BLaER1 (cell line): ENCODE results near the gene CRYBG1.

Experiments
- H3K27ac ChIP-seq: shearing (Covaris generic); formaldehyde crosslinking; 2 replicates; pipeline ENCODE4 v1.8.1; 2022
- H3K27me3 ChIP-seq: shearing (Covaris generic); formaldehyde crosslinking; 2 replicates; pipeline ENCODE4 v1.8.1; 2022
- H3K36me3 ChIP-seq: shearing (Covaris generic); formaldehyde crosslinking; 2 replicates; pipeline ENCODE4 v1.8.1; 2022
- H3K4me1 ChIP-seq: shearing (Covaris generic); formaldehyde crosslinking; 2 replicates; pipeline ENCODE4 v1.8.1; 2022
- H3K4me2 ChIP-seq: shearing (Covaris generic); formaldehyde crosslinking; 2 replicates; pipeline ENCODE4 v1.8.1; 2022
- H3K4me3 ChIP-seq: shearing (Covaris generic); formaldehyde crosslinking; 2 replicates; pipeline ENCODE4 v1.8.1; 2022
- H3K9ac ChIP-seq: shearing (Covaris generic); formaldehyde crosslinking; 2 replicates; pipeline ENCODE4 v1.8.1; 2022
- H3K9me3 ChIP-seq: shearing (Covaris generic); formaldehyde crosslinking; 2 replicates; pipeline ENCODE4 v1.8.1; 2022
- H4K20me1 ChIP-seq: shearing (Covaris generic); formaldehyde crosslinking; 2 replicates; pipeline ENCODE4 v1.8.1; 2022
- Cebpa-rat ChIP-seq: shearing (Covaris generic); IDR thresholded peaks from 2 replicates; pipeline ENCODE4 v1.8.1; 2022

Gene CRYBG1

GRCh38 chr6:106339334-106340029, 21.0 kb upstream of the CRYBG1 start:
- H3K9me3 ChIP-seq = no peaks in the 10 kb centered on the region
- H3K27me3 ChIP-seq = peaks cover 16% of the 10 kb centered on the region
- no peak for TF ChIP-seq Cebpa-rat
- H3K4me1 ChIP-seq = no peaks in the 10 kb centered on the region
- no peak overlapping the region for H3K9ac ChIP-seq
- H3K4me2 ChIP-seq = peak overlapping the region; percentile 27; the same call in 1 of the 2 replicates
- no peak overlapping the region for H3K27ac ChIP-seq
- no peaks in the 10 kb centered on the region for H3K36me3 ChIP-seq
- no peaks in the 10 kb centered on the region for H4K20me1 ChIP-seq
- no peak overlapping the region for H3K4me3 ChIP-seq

GRCh38 chr6:106347219-106347618, 13.3 kb upstream of the CRYBG1 start:
- Histone ChIP-seq H4K20me1 (no peaks in the 10 kb centered on the region), H3K4me1 (no peaks in the 10 kb centered on the region), H3K36me3 (no peaks in the 10 kb centered on the region), H3K27me3 (no peaks in the 10 kb centered on the region), H3K9me3 (no peaks in the 10 kb centered on the region), H3K4me2 (no peak overlapping the region), H3K27ac (no peak overlapping the region), H3K9ac (no peak overlapping the region), H3K4me3 (no peak overlapping the region)
- no peak for TF ChIP-seq Cebpa-rat

GRCh38 chr6:106356378-106356777, 4.1 kb upstream of the CRYBG1 start:
- no peak for TF ChIP-seq Cebpa-rat
- Histone ChIP-seq H3K9ac (no peak overlapping the region), H4K20me1 (no peaks in the 10 kb centered on the region), H3K36me3 (no peaks in the 10 kb centered on the region), H3K4me2 (no peak overlapping the region), H3K27ac (no peak overlapping the region), H3K9me3 (peaks cover 23% of the 10 kb centered on the region), H3K4me1 (no peaks in the 10 kb centered on the region), H3K27me3 (no peaks in the 10 kb centered on the region), H3K4me3 (no peak overlapping the region)

- TF ChIP-seq Cebpa-rat = no peak
- H3K27ac ChIP-seq = no peak overlapping the region
- no peak overlapping the region for H3K4me2 ChIP-seq
- no peaks in the 10 kb centered on the region for H3K36me3 ChIP-seq
- H3K9ac ChIP-seq = no peak overlapping the region
- peaks cover 15% of the 10 kb centered on the region for H3K9me3 ChIP-seq
- no peaks in the 10 kb centered on the region for H3K27me3 ChIP-seq
- H4K20me1 ChIP-seq = no peaks in the 10 kb centered on the region
- H3K4me3 ChIP-seq = no peak overlapping the region
- H3K4me1 ChIP-seq = no peaks in the 10 kb centered on the region
Observed at GRCh38 chr6:106359959-106360409, 533 bp upstream of the CRYBG1 start.

- H3K36me3 ChIP-seq = no peaks in the 10 kb centered on the region
- H3K27me3 ChIP-seq = no peaks in the 10 kb centered on the region
- H3K4me2 ChIP-seq = no peak overlapping the region
- no peaks in the 10 kb centered on the region for H3K4me1 ChIP-seq
- no peak overlapping the region for H3K27ac ChIP-seq
- no peak for TF ChIP-seq Cebpa-rat
- no peak overlapping the region for H3K4me3 ChIP-seq
- no peak overlapping the region for H3K9ac ChIP-seq
- H3K9me3 ChIP-seq = peaks cover 15% of the 10 kb centered on the region
- H4K20me1 ChIP-seq = no peaks in the 10 kb centered on the region
Observed at GRCh38 chr6:106360989-106361430, 493 bp downstream of the CRYBG1 start.

GRCh38 chr6:106363401-106364138, 3.1 kb downstream of the CRYBG1 start:
- no peaks in the 10 kb centered on the region for H3K27me3 ChIP-seq
- H3K4me2 ChIP-seq = no peak overlapping the region
- H4K20me1 ChIP-seq = no peaks in the 10 kb centered on the region
- no peak for TF ChIP-seq Cebpa-rat
- no peak overlapping the region for H3K27ac ChIP-seq
- H3K9me3 ChIP-seq = peaks cover 15% of the 10 kb centered on the region
- H3K4me3 ChIP-seq = no peak overlapping the region
- no peaks in the 10 kb centered on the region for H3K4me1 ChIP-seq
- no peak overlapping the region for H3K9ac ChIP-seq
- H3K36me3 ChIP-seq = no peaks in the 10 kb centered on the region

GRCh38 chr6:106369739-106370138, 9.2 kb downstream of the CRYBG1 start:
- H3K4me1 ChIP-seq = no peaks in the 10 kb centered on the region
- H3K4me3 ChIP-seq = no peak overlapping the region
- no peak overlapping the region for H3K4me2 ChIP-seq
- H4K20me1 ChIP-seq = no peaks in the 10 kb centered on the region
- H3K27ac ChIP-seq = no peak overlapping the region
- no peaks in the 10 kb centered on the region for H3K9me3 ChIP-seq
- TF ChIP-seq Cebpa-rat = no peak
- no peak overlapping the region for H3K9ac ChIP-seq
- H3K27me3 ChIP-seq = no peaks in the 10 kb centered on the region
- H3K36me3 ChIP-seq = no peaks in the 10 kb centered on the region

- Histone ChIP-seq H4K20me1 (no peaks in the 10 kb centered on the region), H3K27me3 (no peaks in the 10 kb centered on the region), H3K4me1 (no peaks in the 10 kb centered on the region), H3K27ac (no peak overlapping the region), H3K9ac (no peak overlapping the region), H3K4me2 (no peak overlapping the region), H3K4me3 (no peak overlapping the region), H3K9me3 (no peaks in the 10 kb centered on the region), H3K36me3 (no peaks in the 10 kb centered on the region)
- no peak for TF ChIP-seq Cebpa-rat
Observed at GRCh38 chr6:106370639-106371038, 10.1 kb downstream of the CRYBG1 start.

- H3K36me3 ChIP-seq = no peaks in the 10 kb centered on the region
- H3K4me3 ChIP-seq = no peak overlapping the region
- H3K9ac ChIP-seq = no peak overlapping the region
- H3K9me3 ChIP-seq = no peaks in the 10 kb centered on the region
- no peaks in the 10 kb centered on the region for H4K20me1 ChIP-seq
- H3K27me3 ChIP-seq = no peaks in the 10 kb centered on the region
- no peak overlapping the region for H3K4me2 ChIP-seq
- H3K4me1 ChIP-seq = no peaks in the 10 kb centered on the region
- no peak for TF ChIP-seq Cebpa-rat
- no peak overlapping the region for H3K27ac ChIP-seq
Observed at GRCh38 chr6:106372838-106373501, 12.5 kb downstream of the CRYBG1 start.
